ENCODE results near the gene TANC1.
"Not testable (repeated sequence)": the region's sequence is repeated elsewhere in the genome, so short reads cannot be mapped to it uniquely, and the experiment has no call there.

TANC1 gene

DNA sequence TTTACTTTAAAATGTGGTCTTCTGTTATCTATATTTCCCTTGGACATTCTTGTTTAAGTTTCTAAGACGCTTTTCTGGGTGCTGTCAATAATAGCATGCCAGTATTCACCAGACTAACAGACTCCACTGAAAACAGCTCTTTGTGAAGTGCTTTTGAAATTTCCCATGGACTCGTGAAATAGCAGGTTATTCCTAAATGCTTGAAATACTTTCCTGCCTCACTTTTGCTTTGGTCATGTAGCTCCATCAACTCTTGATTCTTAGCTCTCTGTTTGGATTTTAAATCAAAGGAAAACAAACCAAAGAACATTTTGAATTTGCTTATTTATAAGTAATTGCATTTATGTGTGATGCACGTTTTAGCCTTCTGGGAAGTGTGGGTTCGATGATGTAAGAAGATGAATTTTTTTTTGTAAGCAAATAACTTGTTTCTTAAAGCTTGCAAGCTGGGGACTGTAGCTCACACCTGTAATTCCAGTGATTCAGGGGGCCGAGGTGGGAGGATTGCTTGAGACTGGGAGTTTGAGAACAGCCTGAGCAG lies 170.3 kb downstream of the TANC1 start:
- FAIRE-seq (no peak), DNase-seq (ENCODE audit: low spot score) (no peak)

DNA sequence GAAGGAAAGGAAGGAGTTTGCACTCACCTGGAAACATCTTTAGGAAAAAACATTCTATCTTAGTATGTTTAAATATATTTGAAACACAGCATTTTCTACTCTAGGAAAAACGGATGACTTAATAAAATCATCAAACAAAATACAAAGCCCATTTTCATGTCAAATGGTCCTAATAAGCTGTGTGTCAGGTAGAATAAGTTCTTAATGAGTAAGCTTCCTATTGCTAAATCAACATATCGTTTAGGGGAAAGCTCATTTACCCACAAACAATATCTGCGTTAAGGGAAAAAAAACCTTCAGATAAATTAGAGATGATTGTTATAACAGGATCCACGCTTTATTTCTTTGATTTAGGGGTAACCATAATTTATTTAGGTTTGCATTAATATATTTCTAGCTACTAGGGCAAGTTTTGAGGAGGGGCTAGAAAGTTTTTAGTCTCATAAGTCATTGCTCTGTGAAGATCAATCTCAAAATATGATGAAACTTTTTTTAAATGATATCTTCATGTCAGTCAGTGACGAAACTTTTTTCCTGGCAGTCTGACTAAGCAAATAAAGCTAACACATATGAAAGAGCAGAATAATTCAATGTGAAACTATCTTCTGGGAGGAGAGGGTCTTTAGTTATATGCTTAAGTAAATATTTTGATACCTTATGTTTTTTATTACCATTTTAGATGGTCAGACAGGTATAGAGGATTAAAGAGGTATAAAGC lies 170.9 kb downstream of the TANC1 start:
- no peak for FAIRE-seq
- DNase-seq (ENCODE audit: low spot score) = no peak

DNA sequence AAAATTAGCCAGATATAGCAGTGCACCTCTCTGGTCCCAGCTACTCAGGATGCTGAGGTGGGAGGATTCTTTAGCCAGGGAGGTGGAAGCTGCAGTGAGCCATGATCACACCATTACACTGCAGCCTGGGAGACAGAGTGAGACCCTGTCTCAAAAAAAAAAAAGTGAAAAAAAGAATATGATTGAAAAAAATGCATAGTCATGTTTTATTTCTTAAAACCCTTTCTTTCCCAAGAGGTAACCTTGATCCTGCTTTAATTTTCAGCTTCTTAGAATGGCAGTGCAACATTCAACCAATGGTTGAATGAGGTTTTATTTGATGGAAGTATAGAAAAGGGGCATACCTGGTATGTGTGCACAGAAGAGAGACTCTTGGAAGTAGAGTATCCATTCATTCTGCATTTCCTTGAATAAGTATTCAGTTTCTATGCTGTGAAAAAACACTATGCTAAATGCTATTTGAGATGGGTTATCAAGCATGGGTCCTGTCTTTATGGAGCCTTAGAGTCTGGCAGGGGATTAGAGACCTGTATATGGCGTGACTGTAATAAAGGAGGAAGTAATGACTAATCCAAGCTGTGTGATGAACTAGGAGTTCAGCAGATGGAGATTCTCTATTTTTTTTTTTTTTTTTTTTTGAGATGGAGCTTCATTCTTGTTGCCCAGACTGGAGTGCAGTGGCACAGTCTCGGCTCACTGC lies 171.8 kb downstream of the TANC1 start:
- no peak for FAIRE-seq
- peak; percentile 29 for DNase-seq (ENCODE audit: low spot score)

DNA sequence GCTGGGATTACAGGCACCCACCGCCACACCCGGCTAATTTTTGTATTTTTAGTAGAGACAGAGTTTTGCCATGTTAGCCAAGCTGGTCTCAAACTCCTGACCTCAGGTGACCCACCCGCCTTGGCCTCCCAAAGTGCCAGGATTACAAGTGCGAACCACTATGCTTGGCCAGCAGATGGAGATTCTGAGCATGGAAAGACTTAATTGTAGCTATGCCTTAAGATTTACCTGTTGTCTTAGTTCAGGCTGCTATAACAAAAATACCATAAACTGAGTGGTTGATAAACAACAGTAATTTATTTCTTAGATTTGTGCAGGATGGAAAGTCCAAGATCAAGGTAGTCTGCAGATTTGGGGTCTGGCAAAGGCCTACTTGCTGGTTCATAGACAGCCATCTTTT lies 172.4 kb downstream of the TANC1 start:
- FAIRE-seq = not testable (repeated sequence)

DNA sequence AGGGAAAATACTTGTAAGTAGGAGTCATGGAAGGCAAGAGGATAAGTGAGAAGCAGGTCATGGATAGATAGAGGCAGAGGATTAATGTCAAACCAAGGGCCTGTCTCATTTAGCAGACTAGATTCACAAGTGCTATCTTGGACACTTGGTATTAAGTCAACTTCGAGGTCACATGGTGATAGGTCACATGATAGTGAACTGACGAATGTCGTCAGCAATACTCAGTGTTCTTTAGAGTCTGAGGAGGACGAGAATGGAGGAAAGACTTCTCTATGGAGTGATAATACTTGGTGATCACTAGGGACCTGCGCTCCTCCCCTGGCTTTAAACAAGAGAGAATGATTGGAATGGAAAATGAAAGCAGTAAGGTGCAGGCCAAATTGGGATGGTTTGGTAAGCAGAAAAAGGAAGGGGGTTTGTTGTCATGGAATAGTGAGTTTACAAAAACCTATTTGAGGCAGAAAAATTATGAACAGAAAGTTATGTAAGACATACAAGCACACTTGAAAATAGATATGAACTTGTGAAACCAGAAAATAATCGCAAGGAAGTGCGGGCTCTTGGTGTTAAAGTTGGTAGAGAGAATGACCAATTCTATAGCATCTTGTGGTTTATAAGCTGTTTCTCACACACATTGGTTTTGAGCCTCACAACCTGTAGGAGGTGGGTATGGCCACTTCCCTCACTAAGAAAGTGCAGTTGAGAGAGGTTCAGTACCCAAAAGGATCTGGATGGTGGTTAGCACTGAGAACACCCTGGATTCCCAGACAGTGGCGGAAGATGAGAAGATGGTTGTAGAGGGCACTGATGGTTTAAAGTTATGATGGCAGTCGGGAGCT lies 176.6 kb downstream of the TANC1 start:
- DNase-seq (ENCODE audit: low spot score) = no peak
- FAIRE-seq = no peak

More for the DNA sequence above, 172.4 kb downstream of the TANC1 start:
- not testable (repeated sequence) for DNase-seq (ENCODE audit: low spot score)

DNA sequence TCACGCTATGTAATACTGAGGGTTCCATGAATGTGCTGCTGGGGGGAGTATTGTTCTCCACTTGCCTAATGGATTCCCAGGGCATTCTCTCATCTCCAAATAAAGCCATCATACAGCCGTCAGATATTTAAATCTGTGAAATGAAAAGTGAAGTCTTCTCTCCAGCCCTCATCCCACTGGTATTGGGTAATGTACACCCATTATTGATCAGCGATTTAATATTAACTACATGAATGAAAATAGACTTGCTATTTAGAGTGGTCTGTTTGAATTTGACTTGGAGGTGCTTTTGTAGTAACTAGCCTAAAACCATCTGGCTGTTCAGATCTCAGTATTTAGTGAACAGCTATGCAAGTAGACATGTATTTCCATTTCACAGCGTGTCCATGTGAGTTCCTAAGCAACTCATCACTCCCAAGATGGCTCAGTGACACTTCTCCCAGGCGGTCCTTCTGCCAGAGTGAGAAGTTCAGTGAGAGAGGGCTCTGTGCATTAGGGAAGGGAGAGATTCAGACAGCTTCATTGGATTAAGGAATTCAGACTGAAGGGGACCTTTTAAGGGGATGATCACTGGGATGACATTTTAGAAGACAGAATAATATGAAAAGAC lies 177.4 kb downstream of the TANC1 start:
- DNase-seq (ENCODE audit: low spot score) (no peak), FAIRE-seq (no peak)

DNA sequence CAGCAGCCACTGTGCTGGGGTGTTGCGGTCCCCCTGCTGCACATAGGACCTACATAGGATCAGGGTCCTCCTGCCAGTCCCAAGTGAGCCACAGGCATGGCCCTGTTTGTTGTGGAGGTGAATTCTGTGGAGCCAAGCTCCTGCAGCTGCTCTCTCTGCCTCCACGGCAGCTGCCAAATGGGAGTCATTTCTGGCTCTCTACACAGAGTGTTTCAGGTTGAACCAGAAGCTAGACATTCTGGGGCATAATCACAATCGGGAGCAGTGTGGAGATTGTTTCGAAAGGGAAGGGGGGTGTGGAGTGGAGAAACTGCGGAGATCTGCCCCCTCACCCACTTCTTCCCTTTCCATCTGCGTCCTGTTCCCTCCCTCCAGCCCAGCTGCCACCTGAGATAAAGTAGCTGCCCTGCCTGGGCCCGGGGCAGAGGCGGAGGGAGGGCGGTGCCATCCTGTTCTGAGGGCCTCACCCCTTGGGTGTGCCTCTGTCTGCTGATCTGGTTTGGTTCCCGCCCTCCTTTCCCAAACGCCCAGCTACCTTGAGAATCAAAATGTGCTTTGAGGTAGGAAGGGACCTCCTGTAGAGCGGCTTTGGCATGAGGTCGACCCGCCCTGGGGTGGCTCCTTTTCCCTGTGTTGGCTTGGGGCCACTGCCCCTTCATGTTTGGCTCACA lies 178.7 kb downstream of the TANC1 start:
- FAIRE-seq (no peak), DNase-seq (ENCODE audit: low spot score) (no peak)

DNA sequence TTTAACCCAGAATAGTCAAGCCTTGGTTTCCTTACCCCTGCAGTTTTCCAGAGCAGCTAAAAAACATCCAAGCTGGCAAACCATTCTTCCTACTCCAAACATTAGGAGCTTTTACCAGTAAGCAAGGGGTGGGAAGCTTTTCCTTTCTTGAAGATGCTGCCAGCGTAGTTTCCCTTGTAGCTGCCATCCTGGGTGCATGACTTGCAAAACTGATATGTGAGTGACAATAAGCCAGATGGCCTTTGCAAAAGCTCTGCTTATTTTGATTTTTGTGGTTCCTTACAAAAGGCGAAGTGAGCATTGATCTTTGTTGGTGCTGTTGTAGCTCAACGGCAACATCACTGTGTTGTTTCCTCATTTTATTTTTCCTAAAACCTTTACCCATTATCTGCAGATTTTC lies 179.2 kb downstream of the TANC1 start:
- FAIRE-seq = no peak

DNA sequence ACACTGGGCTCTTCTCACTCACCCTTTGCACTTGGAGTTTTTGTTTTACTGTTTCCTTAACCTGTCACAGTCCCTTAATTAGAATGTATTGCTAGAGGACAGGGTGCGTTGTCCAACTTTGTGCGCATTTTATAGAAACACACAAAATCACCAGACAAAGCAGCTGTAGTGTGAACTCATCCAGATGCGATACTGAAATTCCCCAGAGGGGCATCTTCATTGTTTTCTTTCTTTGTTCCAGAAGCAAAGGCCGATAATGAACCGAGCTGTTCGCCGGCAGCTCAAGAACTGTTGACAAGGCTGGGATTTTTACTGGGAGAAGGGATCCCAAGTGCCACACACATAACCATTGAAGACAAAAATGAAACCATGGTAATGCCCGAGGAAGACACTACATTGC lies 180.5 kb downstream of the TANC1 start:
- no peak for FAIRE-seq

More for the DNA sequence above, 179.2 kb downstream of the TANC1 start:
- no peak for DNase-seq (ENCODE audit: low spot score)

DNA sequence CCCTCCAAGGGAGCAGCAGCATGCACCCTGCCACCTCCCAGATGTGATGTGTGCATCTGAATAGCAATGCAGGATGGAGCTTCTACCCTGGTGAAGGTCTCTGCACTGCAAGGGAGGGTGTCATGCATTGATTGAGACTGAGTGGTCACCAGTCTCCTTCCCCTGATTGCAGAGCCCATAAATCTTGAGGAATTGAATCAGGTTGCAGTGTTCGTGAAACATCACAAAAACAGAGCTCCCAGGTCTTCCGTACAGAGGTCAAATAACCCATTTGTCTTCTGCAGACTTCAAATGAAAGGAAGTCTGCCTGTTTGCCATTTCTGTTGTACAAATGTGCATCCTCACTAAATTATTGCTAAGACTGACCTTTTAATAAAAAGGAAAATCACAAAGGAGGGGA lies 181.3 kb downstream of the TANC1 start:
- no peak for DNase-seq (ENCODE audit: low spot score)
- no peak for FAIRE-seq

More for the DNA sequence above, 180.5 kb downstream of the TANC1 start:
- no peak for DNase-seq (ENCODE audit: low spot score)

DNA sequence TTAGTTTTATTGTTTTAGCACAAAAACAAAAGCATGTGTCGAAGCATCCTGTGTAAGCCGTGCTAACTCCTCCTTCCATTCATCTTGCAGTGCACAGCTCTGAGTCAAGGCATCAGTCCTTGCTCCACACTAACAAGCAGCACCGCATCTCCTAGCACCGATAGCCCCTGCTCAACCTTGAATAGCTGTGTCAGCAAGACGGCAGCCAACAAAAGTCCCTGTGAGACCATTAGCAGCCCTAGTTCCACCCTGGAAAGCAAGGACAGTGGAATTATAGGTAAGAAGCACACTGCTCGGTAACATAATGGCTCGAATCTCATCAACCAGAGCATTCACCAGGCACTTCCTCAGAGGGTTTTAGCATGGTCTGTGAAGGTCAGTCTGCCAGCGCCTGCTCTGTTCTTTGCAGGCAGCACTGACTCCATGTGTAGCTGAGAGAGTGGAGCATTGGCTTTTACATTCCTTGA lies 181.9 kb downstream of the TANC1 start:
- DNase-seq (ENCODE audit: low spot score) = no peak
- FAIRE-seq = no peak

DNA sequence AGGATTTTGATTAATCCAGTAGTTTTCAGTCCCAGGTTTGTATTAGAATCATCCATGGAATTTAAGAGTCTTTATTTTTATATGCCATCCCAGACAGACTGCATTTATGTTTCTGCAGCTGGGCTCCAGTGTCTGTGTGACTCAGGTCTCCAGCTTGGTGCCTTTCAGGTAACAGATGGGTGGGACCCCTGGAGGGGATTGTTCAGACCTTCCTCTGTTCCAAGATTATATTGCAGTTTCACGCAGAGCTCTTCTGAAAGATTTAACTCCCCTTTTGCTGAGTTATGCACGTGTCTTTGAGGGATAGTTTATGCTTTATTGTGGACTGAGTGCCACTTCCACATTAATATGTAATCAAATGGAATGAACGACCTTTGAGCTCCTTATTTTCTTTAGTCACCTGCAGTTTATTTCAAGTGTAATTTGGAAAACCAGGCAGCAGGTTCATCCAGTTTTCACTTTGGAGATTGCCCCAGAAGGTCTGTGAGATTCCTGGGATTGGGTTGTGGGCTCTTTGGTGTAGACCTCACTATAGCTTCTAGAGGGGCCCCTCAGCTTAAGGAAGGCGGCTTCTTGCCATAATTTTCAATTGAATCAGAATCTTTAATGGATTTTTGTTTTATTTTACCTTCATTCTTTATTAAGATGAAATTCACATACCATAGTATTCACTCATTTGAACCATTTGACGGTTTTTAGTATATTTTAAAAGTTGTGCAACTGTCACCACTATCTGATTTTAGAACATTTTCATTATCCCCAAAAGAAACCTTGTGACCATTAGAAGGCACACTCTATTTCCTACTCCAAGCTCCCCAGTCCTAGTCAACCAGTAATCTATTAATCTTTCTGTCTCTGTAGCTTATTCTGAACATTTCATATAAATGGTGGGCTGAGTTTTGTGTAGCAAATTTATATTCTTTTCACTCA lies 183.0 kb downstream of the TANC1 start:
- DNase-seq (ENCODE audit: low spot score) (no peak), FAIRE-seq (no peak)

DNA sequence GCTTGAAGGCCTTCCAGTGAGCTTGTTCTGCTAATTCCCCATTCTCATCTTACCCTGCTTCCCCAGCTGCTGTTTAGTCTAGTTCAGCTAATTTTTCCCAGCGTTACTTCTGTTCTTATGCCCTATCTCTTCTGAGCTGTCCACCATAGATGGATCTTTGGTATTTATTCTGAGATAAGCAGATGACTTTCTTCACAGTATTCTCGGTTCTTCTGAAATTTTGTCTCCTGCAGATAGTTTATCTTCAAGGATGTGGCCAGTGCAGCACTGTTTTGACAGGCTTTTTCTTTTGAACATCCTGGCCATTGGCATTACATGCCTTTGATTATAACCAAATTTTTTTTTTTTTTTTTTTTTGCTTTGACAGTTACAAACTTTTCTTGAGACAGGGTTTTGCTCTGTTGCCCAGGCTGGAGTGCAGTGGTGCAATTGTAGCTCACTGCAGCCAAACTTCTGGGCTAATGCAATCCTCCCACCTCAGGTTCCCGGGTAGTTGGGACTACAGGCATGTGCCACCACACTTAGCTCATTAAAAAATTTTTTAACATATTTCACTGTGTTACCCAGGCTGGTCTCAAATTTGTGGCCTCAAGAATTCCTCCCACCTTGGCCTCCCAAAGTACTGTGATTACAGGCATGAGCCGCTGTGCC lies 183.8 kb downstream of the TANC1 start:
- FAIRE-seq = no peak
- no peak for DNase-seq (ENCODE audit: low spot score)

DNA sequence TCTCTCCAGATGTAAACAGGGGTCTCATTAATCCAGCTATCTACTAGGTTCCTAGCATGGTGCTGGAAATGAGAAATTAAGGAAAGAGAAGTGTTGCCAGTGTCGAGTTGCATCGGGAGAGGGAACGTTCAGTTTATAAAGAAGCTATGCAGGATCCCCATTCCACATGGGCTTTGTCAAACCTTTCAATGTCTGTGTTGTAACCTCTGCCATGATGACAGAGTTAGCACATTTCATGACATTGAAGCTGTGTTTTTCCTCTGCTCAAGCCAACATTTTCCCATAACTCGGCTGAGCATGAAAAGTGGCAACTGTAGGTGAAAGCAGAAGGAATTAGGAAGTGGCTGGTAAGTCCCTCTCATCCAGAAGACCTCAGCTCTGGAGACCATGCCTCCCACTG lies 184.6 kb downstream of the TANC1 start:
- DNase-seq (ENCODE audit: low spot score) (no peak), FAIRE-seq (no peak)

DNA sequence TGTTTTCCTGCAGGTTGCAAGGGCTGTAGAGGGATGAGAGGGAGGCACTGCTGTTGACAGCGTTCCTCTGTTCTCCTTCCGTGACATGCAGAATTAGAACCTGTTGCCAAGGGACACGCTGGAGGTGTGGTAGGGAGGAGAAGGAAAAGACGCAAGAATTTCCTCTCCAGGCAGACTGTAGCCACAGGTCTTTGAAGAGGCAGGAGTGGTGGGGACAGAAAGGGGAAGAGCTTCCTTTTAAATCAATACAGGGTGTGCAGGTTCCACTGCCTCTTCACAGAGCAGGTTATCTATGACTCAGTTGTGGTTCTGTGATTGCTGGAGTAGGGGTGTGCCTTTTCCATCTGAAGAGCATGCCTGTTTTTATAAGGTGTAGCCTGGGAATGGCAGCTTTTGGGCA lies 185.0 kb downstream of the TANC1 start:
- FAIRE-seq (no peak), DNase-seq (ENCODE audit: low spot score) (no peak)

DNA sequence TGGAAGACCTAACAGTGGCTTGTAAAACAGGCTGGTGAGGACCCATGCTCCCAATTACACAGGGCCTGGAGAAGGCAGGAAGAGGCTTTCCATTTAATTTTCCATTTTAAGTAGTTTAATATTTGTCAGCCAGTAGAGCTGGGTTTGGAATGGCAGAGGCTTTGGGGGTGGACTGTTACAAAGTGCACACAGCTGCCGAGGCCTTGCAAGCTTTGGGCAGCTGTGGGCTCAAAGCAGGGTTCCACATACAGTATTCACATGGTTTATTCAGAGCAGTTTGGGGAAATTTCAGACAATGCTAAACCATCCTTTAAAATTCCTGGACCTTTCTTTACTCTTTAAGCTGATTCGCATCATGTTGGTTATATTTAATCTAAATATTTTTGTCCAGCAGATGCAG lies 185.5 kb downstream of the TANC1 start:
- DNase-seq (ENCODE audit: low spot score) (no peak), FAIRE-seq (no peak)

DNA sequence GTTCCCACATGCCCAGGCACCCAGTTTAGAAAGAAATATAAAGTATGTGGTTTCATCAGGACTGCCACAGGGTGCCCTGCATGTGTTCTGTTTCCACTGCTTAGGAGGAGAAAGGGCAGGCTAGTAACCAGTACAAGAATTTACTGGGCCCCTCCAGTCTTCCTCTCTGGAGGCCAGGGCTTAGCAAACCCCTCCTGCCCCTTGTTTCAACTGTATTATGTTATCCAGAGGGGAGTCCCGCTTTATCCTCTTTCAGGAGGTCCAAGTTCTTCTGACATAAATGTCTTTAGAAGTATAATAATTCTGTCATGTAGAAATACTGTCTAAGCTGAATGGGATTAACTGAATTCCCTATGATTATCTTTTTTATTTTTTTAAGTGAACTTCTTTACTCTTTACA lies 185.9 kb downstream of the TANC1 start:
- no peak for FAIRE-seq
- no peak for DNase-seq (ENCODE audit: low spot score)

DNA sequence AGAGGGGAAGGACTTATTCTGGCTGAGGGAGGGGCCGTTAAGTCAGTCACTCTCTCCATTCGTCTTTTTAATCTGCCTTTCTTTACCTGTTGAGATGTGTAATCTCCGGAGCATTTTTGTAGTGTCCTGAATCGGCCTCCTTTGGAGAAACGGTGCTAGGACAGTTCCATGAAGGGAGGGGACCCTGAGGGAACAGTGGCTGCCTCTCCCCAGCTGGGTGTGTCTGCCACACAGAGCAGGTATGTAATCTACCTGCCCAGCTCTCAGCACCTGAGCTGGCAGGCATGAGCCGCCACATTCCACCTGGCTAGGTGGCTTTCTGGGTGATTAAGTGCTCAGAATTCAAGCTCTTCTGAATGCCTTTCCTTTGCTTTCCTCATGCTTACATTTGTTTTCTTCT lies 186.9 kb downstream of the TANC1 start:
- FAIRE-seq (no peak), DNase-seq (ENCODE audit: low spot score) (no peak)

DNA sequence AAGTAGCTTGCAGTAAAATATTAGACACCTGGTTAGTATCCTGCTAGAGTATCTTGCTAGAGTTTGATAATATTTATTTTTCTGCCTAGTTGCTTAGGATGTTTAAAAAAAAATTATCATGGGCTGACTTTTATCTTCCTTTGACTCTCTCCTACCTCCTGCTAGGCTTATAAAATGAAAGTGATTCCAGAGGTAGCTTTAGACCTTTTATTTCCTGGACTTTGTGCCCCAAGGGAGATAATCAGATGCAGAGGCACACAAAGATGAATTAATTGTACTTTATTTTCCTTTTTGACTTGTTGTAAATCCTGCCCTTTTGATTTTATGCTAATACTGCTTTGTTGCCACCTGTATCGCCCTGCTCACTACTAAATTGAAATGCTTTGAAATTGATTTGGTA lies 187.4 kb downstream of the TANC1 start:
- FAIRE-seq (no peak), DNase-seq (ENCODE audit: low spot score) (no peak)
